IPS-18c (cell line): Measurements from ENCODE around the gene NUP160.
A peak's percentile ranks its signal among the peaks of the same experiment; 100 is the strongest.
"Not testable (repeated sequence)": the region's sequence is repeated elsewhere in the genome, so short reads cannot be mapped to it uniquely, and the experiment has no call there.

Experiments
- H3K4me3 ChIP-seq: 2 replicates; pipeline ENCODE4 v1.7.0; 2013; ENCODE audit warnings: low read depth, mild to moderate bottlenecking, low read length, moderate library complexity; ENCODE audit not compliant: insufficient read depth
- H3K9me3 ChIP-seq: one replicate; pipeline ENCODE4 v1.6.1; 2013; ENCODE audit warnings: mild to moderate bottlenecking, low read length, moderate library complexity; ENCODE audit not compliant: control insufficient read depth, insufficient read depth

NUP160 gene, protein sequence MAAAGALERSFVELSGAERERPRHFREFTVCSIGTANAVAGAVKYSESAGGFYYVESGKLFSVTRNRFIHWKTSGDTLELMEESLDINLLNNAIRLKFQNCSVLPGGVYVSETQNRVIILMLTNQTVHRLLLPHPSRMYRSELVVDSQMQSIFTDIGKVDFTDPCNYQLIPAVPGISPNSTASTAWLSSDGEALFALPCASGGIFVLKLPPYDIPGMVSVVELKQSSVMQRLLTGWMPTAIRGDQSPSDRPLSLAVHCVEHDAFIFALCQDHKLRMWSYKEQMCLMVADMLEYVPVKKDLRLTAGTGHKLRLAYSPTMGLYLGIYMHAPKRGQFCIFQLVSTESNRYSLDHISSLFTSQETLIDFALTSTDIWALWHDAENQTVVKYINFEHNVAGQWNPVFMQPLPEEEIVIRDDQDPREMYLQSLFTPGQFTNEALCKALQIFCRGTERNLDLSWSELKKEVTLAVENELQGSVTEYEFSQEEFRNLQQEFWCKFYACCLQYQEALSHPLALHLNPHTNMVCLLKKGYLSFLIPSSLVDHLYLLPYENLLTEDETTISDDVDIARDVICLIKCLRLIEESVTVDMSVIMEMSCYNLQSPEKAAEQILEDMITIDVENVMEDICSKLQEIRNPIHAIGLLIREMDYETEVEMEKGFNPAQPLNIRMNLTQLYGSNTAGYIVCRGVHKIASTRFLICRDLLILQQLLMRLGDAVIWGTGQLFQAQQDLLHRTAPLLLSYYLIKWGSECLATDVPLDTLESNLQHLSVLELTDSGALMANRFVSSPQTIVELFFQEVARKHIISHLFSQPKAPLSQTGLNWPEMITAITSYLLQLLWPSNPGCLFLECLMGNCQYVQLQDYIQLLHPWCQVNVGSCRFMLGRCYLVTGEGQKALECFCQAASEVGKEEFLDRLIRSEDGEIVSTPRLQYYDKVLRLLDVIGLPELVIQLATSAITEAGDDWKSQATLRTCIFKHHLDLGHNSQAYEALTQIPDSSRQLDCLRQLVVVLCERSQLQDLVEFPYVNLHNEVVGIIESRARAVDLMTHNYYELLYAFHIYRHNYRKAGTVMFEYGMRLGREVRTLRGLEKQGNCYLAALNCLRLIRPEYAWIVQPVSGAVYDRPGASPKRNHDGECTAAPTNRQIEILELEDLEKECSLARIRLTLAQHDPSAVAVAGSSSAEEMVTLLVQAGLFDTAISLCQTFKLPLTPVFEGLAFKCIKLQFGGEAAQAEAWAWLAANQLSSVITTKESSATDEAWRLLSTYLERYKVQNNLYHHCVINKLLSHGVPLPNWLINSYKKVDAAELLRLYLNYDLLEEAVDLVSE (N-terminal part only)

GRCh38 chr11:47847892-47848699 is at the start of gene NUP160:
Gene NUP160, minus strand, starts transcription at chr11:47848350. Its CDS starts 32 bp downstream, at chr11:47848318.
- no peaks in the 10 kb centered on the region for H3K9me3 ChIP-seq
- H3K4me3 ChIP-seq = peak within 1 kb of the TSS; percentile 99

GRCh38 chr11:47896199-47896598 is 48.0 kb upstream of the NUP160 start:
- H3K4me3 ChIP-seq = no peak overlapping the region
- H3K9me3 ChIP-seq = peaks cover 5% of the 10 kb centered on the region

DNA sequence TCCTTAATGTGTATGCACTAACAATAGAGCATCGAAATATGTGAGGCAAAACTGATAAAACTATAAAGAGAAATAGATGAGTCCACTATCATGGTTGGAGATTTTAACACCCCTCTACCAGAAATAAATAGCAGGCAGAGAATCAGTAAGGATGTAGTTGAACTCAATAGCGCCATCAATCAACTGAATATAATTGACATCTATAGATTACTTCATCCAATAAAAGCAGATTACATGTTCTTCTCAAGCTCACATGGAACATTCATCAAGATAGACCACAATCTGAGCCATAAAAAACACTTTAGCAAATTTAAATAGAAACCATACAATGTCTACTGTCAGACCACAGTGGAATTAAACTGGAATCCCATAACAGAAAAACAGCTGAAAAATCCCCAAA is 46.9 kb upstream of the NUP160 start:
- no peak overlapping the region for H3K4me3 ChIP-seq
- H3K9me3 ChIP-seq = peaks cover 5% of the 10 kb centered on the region

GRCh38 chr11:47892546-47893276 is 44.6 kb upstream of the NUP160 start:
- not testable (repeated sequence) for H3K9me3 ChIP-seq

GRCh38 chr11:47891886-47892285 is 43.7 kb upstream of the NUP160 start:
- Histone ChIP-seq H3K9me3 (peaks cover 2% of the 10 kb centered on the region), H3K4me3 (no peak overlapping the region; the same call in 1 of the 2 replicates)

More at GRCh38 chr11:47892546-47893276, 44.6 kb upstream of the NUP160 start:
- not testable (repeated sequence) for H3K4me3 ChIP-seq

GRCh38 chr11:47889714-47890441 is 41.7 kb upstream of the NUP160 start:
- Histone ChIP-seq H3K4me3 (no peak overlapping the region), H3K9me3 (peaks cover 5% of the 10 kb centered on the region)

DNA sequence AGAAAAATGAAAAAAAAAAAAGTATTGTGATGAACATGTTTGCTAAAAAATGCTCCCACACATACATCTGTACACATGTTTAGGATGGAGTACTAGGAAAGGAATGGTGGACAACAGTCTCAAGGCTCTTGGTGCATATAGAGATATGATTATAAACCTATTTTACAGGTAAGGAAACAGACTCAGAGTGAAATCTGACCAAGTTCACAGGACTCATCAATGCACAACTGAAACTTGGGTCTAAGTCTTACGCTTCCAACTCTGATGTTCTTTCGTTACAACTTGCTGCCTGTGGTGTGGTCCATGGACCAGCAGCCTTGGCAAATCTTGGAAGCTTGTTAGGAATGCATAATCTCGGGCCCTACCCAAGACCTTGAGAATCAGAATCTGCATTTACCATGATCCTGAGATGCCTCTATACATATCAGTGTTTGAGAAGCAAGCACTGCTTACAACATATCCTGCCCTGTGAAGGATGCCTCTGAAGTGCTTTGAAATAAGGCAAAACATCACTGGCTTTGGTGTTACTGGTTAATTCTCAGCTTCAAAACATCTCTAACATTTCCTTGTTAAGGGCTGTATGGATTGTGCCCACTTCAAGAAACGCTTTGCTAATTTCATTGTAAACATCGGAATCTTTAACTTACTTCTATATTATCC is 39.9 kb upstream of the NUP160 start:
- H3K4me3 ChIP-seq = no peak overlapping the region

GRCh38 chr11:47886096-47886495 is 37.9 kb upstream of the NUP160 start:
- no peak overlapping the region for H3K4me3 ChIP-seq
- H3K9me3 ChIP-seq = peaks cover 3% of the 10 kb centered on the region

More for the DNA sequence above, 39.9 kb upstream of the NUP160 start:
- peaks cover 4% of the 10 kb centered on the region for H3K9me3 ChIP-seq

DNA sequence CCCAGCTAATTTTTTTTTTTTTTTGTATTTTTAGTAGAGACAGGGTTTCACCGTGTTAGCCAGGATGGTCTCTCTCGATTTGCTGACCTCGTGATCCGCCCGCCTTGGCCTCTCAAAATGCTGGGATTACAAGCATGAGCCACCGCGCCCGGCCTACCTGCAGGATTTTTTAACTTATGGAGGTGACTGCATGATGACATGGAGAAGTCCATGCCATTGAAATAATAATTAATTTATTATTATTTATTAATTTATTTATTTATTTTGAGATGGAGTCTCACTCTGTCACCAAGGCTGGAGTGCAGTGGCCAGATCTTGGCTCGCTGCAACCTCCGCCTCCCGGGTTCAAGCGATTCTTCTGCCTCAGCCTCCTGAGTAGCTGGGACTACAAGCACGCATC is 34.3 kb upstream of the NUP160 start:
- not testable (repeated sequence) for H3K9me3 ChIP-seq, H3K4me3 ChIP-seq

DNA sequence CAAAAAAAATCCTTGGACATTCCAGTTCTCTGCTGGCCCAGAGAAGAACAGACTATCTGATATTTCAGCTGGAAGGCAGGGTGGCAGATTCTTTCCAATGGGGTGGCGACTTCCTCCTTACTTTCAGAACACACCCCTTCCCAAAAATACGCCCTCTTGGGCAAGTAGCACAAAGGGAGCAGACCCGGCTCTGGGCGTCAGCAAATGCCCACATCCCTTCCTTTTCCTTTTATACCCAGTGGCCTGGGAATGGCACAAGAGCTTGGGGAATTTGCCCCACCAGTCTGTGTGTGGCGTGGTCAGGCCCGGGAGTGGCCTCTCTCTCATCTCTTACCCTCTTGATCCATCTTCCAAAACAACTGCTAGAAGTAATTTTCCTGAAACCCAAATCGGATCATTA is 33.0 kb upstream of the NUP160 start:
- H3K4me3 ChIP-seq = no peak overlapping the region
- no peaks in the 10 kb centered on the region for H3K9me3 ChIP-seq

DNA sequence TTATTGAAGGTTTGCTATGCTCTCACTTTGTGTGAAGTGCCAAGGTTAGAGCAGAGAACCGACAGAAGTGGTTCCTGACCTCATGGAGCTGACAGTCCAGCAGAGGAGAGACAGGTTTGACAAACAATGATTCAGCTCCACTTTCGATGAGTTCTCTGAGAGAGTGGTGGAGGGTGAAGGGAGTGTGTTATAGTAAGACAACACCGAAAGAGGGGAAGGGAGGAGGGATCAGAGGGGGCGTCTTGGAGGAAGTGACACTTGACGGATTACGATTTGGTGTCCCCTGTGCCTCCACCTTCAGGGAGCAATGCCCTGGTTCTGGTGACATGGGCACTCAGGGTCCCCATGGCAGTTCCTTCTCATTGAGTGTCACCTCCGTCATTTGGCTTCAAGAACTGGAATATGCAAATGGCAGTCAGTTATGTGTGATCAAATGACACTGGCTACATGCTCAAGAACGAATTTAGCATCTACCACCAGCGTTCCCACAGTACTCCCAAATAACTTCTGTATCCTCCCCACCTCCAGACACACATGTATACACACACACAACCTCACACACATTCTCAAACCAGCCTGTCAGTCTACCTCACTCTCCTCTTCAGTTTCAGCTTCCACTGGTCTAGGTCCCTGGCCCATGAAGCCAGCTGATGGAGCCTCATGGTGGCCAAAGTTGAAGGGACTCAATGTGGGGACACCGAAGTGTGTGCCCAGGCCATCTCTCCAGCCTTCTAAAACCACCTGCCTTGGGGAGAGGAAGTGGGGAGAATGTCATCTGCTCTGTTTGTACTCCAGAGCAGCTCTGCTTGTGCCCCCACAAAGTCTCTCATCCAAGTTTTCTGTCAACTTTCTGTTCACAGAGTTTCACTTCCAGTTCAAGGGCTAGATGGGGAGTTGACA is 31.4 kb upstream of the NUP160 start:
- no peak overlapping the region for H3K4me3 ChIP-seq
- H3K9me3 ChIP-seq = no peaks in the 10 kb centered on the region

DNA sequence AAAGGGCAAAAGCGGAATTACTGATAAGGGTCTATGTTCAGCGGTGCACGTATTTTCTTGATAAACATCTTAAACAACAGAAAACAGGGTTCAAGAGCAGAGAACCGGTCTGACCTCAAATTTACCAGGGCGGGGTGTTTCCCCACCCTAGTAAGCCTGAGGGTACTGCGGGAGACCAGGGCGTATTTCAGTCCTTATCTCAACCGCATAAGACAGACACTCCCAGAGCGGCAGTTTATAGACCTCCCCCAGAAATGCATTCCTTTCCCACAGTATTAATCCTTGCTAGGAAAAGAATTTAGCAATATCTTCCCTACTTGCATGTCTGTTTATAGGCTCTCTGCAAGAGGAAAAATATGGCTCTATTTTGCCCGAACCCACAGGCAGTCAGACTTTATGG is 27.7 kb upstream of the NUP160 start:
- H3K9me3 ChIP-seq, H3K4me3 ChIP-seq: not testable (repeated sequence)

DNA sequence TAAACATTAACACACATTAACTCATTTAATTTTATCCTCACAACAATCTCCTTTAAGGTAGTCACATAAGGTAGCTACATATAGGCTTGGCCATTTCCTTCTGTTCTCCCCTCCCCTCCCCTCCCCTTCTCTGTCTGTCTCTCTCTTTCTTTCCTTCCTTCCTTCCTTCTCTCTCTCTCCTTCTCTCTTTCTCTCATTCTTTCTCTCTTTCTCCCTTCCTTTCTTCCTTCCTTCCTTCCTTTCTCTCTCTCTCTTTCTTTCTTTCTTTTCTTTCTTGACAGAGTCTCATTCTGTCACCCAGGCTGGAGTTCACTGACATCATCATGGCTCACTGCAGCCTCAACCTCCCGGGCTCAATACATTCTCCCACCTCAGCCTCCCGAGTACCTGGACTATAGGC is 22.3 kb upstream of the NUP160 start:
- H3K9me3 ChIP-seq = no peaks in the 10 kb centered on the region
- H3K4me3 ChIP-seq = no peak overlapping the region
